Kasumi-1 (cell line): Measurements from ENCODE around the gene ATRN.

ENCODE experiments used
- DNase-seq, 2 experiments: peaks; one replicate each; lab custom pipeline; 2025; lab: John Stamatoyannopoulos, UW

ATRN gene

GRCh38 chr20:3677733-3678132 is 206.9 kb downstream of the ATRN start:
- no peak for DNase-seq

DNA sequence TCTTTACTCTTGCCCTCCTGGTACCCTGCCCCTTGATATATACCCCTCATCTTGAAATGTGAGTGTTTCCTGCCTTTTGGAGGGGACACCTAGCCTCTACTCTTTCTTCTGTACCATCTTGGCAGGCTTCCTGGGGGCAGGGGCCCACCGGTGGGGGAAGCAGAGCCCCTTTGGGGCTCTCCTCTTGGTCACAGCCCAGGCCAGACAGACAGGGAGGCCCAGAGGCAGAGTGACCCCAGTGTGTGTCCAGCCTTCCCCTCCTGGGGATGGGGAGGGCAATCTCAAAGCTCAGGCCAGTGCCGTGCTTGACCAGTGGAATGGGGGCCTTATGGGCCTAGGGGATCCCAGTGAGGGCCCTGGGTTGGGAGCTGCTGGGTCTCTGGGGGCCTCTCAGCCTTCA is 207.4 kb downstream of the ATRN start:
- no peak for DNase-seq

GRCh38 chr20:3678856-3679720 is 208.3 kb downstream of the ATRN start:
- no peak for DNase-seq

DNA sequence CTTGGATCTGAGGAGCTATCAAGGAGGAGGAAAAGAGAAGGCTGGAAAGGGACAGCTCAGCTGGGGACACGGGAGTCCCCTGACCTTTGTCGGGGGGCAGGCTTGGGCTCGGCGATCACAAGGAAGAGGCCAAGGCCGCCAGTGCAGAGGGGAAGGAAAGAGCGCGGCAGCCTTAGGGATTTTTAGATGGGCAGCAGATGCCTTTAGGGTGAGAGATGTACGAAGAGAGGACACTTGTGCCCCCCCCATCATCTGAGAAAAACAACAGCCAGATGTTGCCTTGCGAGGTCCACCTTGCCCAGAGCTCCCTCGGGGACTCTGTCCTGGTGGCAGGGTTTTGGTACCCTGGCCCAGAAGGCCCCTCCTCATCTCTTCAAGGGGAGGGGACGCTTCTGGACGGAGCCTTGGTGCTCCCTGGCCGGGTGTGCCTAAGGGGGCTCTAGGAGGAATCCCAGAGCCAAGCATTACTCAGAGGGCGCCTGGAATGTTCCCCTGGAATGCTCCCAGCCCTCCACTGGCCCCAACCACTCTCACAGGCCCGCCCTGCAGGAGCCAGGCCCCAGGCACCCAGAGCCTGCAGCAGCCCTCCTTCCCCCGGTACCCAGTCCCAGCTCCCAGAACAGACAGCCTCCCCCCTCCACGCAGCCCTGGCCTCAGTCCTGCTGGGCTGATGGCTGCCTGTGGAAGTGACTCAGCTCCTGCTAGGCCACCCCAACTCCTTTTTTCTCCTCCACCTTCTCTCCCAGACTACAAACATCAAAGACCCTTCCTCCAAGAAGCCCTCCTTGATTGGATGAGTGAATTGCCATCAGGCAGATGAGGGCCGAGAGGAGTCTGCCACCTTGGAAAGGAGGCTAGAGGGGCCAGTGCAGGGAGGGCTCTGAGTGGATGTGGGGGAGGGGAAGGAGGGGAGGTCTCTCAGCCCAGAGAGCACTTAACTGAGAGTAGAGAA is 209.2 kb downstream of the ATRN start:
- DNase-seq = no peak

- DNase-seq = no peak
Observed at GRCh38 chr20:3680701-3681351, 210.0 kb downstream of the ATRN start.

DNA sequence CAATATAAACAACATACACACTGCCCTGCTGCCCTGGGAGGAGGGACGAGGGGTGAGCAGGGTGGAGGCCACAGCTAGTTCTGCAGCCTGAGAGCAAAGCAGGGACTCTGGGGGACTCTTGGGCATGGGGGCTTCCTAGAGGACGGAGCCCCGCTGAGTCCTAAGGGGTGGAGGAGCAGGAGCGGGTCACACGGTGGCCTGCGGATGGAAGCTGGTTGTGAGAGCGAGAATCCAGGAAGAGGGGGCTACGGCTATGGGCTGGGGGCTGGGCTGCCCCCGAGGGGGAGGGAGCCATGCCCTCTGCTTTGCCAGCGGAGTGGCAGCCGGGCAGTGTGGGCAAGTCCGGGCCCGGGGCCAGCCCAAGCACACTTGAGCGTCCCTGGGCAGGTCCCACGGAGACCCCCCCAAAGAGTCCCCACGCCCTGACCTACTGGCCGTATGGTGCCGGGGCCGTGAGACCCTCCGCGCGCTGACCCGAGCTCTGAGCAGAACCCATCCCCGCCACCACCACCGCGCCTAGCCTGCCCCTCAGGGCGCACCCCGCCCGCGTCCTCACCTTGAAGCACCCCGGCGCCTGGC is 210.6 kb downstream of the ATRN start:
- DNase-seq = no peak

GRCh38 chr20:3681931-3682781 is 211.3 kb downstream of the ATRN start, which contains the start of gene ADAM33:
TSS of gene ADAM33 (minus strand) at chr20:3682010. CDS start at chr20:3682004, 6 bp downstream.
- no peak for DNase-seq

GRCh38 chr20:3685341-3685740 is 214.5 kb downstream of the ATRN start:
- DNase-seq = no peak

GRCh38 chr20:3686421-3686820 is 215.6 kb downstream of the ATRN start:
- no peak for DNase-seq

DNA sequence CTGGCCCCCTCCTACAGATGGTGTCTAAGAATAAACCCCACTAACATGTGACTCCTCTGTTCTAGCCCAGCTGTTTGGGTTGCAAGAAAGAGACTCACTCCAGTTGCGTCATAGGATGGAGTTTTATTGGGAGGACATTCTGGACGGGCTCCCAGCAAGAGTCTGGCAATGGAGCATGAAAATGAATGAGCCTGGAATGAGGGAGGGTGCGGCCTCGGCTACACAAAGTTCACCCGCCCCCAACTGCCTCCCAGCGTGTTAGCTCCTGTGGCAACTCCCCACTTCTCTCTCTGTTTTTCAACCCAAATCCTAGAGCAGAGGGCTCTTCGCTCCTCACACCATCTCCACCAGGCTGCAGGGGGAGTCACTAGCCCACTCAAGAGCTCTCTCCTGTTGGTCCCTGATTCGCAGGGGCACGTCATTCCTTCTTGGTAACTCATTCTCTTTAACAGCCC is 216.1 kb downstream of the ATRN start:
- no peak for DNase-seq

- no peak for DNase-seq
Observed at GRCh38 chr20:3687655-3688054, 216.8 kb downstream of the ATRN start.

- DNase-seq = no peak
Observed at GRCh38 chr20:3689978-3690377, 219.2 kb downstream of the ATRN start.

DNA sequence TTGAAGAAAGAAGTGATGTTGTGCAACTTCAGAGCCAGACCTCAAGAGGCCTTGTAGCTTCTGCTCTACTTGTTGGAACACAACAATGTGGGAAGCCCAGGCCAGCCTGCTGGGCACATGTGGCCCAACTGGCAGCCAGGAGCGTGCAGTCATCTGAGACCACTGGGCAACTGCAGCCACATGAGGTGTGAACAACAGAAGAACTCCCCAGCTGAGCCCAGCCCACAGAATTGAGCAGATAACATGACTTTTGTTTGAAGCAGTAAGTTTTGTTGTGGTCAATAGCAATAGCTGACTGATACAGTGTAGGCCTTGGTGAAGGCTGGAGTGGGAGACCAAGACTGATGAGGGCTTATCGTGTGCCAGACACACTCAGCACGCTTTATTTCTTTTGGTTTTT is 219.6 kb downstream of the ATRN start:
- DNase-seq = no peak

- no peak for DNase-seq
Observed at GRCh38 chr20:3691306-3691705, 220.5 kb downstream of the ATRN start.

DNA sequence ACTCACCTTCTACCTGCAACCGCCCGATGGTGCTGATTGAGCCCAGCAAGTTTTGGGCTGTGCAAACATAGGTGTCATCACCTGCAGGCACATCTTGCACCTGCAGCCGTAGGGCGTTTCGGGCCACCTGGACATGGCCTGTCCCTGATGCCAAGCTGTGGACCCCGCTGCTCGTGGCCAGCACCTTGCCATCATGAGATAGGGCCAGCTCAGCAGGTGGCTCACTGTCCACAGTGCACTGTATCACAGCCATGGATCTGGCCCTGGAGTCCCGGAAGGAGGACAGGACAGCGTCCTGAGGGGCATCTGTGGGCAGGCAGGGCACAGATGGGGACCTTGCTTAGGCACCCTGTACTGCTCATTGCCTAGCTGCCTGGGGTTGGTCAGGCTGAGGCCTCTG is 221.1 kb downstream of the ATRN start:
- DNase-seq = no peak

DNA sequence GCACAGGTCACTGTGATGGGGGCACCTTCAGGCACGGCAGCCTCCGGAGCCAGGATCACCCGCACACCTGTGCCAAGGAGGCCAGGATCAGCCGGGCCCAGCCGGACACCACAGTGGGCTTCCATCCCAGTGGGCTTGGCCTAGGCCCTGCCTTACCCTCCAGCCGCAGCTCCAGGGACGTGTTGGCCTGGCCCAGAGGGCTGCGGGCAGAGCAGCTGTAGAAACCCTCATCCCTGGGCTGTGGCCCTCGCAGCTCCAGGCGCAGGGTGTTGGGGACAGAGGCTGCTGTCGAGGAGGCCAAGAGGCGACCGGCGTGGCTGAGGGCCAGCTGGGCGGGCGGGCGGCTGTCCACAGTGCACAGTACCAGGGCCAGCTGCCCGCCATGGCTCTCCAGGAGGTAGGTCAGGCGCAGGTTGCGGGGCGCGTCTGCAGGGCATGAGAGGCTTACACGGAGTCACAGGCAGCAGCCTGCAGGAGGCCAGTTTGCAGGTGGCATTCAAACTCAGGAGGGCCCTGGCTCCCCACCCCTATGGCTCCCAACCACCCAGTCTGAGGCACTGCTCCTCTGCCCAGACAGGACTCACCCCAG is 222.0 kb downstream of the ATRN start:
- no peak for DNase-seq

DNA sequence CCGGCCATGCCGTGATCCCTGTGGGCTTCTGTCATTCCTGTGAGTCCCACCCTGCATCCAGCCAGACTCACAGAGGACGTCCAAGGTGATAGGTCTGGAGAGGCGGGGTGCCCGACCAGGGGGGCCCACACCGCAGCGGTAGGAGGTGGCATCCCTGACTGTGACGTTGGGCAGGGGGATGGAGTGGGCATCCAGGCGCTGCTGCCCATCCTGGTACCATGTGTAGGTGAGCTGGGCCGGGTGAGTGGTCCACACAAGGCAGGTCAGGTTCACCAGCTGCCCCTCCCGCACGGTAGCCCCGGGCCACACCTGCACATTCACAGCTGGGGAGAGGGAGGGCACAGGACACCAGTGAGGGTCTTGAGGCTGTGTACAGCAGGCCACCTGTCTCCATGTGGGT is 222.6 kb downstream of the ATRN start:
- no peak for DNase-seq

GRCh38 chr20:3694864-3695263 is 224.0 kb downstream of the ATRN start:
- no peak for DNase-seq

- peak; percentile 18 to 30 for DNase-seq
Observed at GRCh38 chr20:3696200-3696599, 225.4 kb downstream of the ATRN start.
